ENCODE measurements around the gene PID1. TPM values are rescaled to one million over a fixed set of nuclear protein-coding genes. Genes with fewer than 3 reads are reported as not detected.
A peak's percentile ranks its signal among the peaks of the same experiment; 100 is the strongest.

Gene PID1
- total RNA-seq, result under 0.01 and 0.05 TPM in 2 replicates

- peak; percentile 45 for DNase-seq
These were observed at the start of gene PID1 for GRCh38 chr2:229270551-229271410. Gene PID1 (minus strand): TSS chr2:229271287. CDS start chr2:229271043, 244 bp downstream.

GRCh38 chr2:229319558-229319957 is 48.5 kb upstream of the PID1 start:
- DNase-seq, result no peak

- peak; percentile 39 for DNase-seq
These were observed 43.0 kb upstream of the PID1 start for GRCh38 chr2:229314117-229314516.

GRCh38 chr2:229313591-229313990 is 42.5 kb upstream of the PID1 start:
- peak; percentile 79 for DNase-seq

- DNase-seq, result no peak
These were observed 30.1 kb upstream of the PID1 start for GRCh38 chr2:229301237-229301636.

GRCh38 chr2:229300790-229301189 is 29.7 kb upstream of the PID1 start:
- DNase-seq, result no peak

- no peak for DNase-seq
These were observed 29.3 kb upstream of the PID1 start for GRCh38 chr2:229300371-229300770.

- no peak for DNase-seq
These were observed 26.2 kb upstream of the PID1 start for GRCh38 chr2:229297247-229297646.

GRCh38 chr2:229296536-229296935 is 25.4 kb upstream of the PID1 start:
- DNase-seq, result no peak

GRCh38 chr2:229296016-229296415 is 24.9 kb upstream of the PID1 start:
- no peak for DNase-seq

GRCh38 chr2:229287823-229288222 is 16.7 kb upstream of the PID1 start:
- DNase-seq, result no peak

- DNase-seq, result no peak
These were observed 11.9 kb upstream of the PID1 start for GRCh38 chr2:229282758-229283546.

- no peak for DNase-seq
These were observed 8.4 kb upstream of the PID1 start for GRCh38 chr2:229279516-229279915.

- no peak for DNase-seq
These were observed 4.4 kb upstream of the PID1 start for GRCh38 chr2:229275506-229275905.

- DNase-seq, result peak; percentile 75
These were observed 2.7 kb upstream of the PID1 start for GRCh38 chr2:229273723-229274338.

- DNase-seq, result peak; percentile 4
These were observed 2.1 kb upstream of the PID1 start for GRCh38 chr2:229273006-229273722.

- DNase-seq, result no peak
These were observed 1.1 kb downstream of the PID1 start for GRCh38 chr2:229269941-229270340.

GRCh38 chr2:229269146-229269545 is 1.9 kb downstream of the PID1 start:
- no peak for DNase-seq

- DNase-seq, result no peak
These were observed 2.5 kb downstream of the PID1 start for GRCh38 chr2:229268626-229269025.

GRCh38 chr2:229267080-229267479 is 4.0 kb downstream of the PID1 start:
- no peak for DNase-seq

- DNase-seq, result no peak
These were observed 5.4 kb downstream of the PID1 start for GRCh38 chr2:229265727-229266126.

- DNase-seq, result no peak
These were observed 9.5 kb downstream of the PID1 start for GRCh38 chr2:229261599-229261998.

GRCh38 chr2:229261076-229261475 is 10.0 kb downstream of the PID1 start:
- no peak for DNase-seq
